Activated naive CD4-positive, alpha-beta T cell treated with anti-CD3 and anti-CD28 coated beads, Interleukin-2, amount 10 ng/mL, durations not matched to agents 7 days and 5 days (primary cell): ENCODE data around the gene NAT16.

ENCODE experiments used
- CTCF ChIA-PET: fragments of 350-600 bp; sonication (Branson Sonifier 250); formaldehyde crosslinking; loops from one replicate; lab custom pipeline; 2021; ENCODE audit warnings: antibody characterized with exemption; lab: Charles Lee
- DNase-seq: peaks from one replicate; pipeline ENCODE4 v3.0.0-alpha.2; 2020
- H3K27ac Mint-ChIP-seq: one replicate; pipeline ENCODE4 v1.8.0; 2021; ENCODE audit warnings: mild to moderate bottlenecking, moderate library complexity, mixed read lengths
- H3K27me3 Mint-ChIP-seq: one replicate; pipeline ENCODE4 v1.8.0; 2021; ENCODE audit warnings: mild to moderate bottlenecking, mixed read lengths
- H3K36me3 Mint-ChIP-seq: one replicate; pipeline ENCODE4 v1.8.0; 2021; ENCODE audit warnings: mixed read lengths
- H3K4me1 Mint-ChIP-seq: one replicate; pipeline ENCODE4 v1.8.0; 2021; ENCODE audit warnings: mixed read lengths
- H3K4me3 Mint-ChIP-seq: one replicate; pipeline ENCODE4 v1.8.0; 2021; ENCODE audit warnings: mild to moderate bottlenecking, moderate library complexity, mixed read lengths
- H3K9me3 Mint-ChIP-seq: one replicate; pipeline ENCODE4 v1.8.0; 2021; ENCODE audit warnings: mixed read lengths

Gene NAT16

DNA sequence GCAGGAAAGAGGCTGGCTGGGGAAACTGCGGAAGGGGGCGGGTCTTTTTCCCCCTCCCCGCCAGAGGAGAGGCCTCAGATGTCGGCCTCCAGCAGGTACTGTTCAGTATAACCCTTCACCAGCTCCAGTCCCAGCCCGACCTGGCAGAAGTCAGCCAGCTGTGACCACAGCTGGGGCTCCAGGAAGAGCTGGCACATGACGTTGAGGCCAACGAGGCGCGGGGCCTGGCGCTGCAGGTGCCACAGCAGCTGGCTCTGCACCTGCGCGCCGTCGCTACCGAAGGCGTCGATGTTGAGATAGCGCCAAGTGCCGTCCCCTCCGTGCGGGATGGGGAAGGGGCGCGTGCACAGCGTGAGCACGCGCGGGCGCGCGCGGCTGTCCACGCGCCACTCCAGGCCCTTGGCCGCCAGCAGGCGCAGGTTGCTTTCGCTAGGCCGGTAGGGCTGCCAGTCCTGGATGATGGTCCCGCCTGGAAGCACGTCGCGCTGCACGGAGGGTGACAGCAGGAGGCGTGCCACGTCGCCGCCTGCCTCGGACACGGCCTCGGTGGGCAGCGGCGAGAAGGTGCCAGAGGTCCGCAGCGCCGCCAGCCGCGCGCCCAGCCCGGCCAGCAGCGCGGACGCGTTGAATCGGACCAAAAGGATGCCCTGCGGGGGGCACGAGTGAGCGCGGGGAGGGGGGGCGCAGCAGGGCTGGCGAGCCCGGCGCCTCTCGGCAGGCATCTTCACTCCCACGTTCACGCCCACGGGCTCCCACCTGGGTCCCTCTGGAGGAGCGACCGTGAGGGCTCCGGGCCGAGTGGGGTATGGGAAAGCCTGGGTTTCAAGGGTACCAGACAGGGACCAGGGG lies 7.9 kb downstream of the NAT16 start:
- CTCF ChIA-PET = interaction anchor here (2.1 to 3.0 kb wide), 2 partner anchors 28 to 111 kb away, joined by 10 to 35 read pairs; no protein-coding TSS in a partner anchor
- H3K27ac Mint-ChIP-seq = no peak overlapping the region
- H3K4me1 Mint-ChIP-seq = peaks cover 55% of the 10 kb centered on the region
- no peak overlapping the region for H3K4me3 Mint-ChIP-seq
- peaks cover 7% of the 10 kb centered on the region for H3K36me3 Mint-ChIP-seq
- peaks cover 100% of the 10 kb centered on the region for H3K27me3 Mint-ChIP-seq
- no peaks in the 10 kb centered on the region for H3K9me3 Mint-ChIP-seq
- DNase-seq = peak; percentile 41

DNA sequence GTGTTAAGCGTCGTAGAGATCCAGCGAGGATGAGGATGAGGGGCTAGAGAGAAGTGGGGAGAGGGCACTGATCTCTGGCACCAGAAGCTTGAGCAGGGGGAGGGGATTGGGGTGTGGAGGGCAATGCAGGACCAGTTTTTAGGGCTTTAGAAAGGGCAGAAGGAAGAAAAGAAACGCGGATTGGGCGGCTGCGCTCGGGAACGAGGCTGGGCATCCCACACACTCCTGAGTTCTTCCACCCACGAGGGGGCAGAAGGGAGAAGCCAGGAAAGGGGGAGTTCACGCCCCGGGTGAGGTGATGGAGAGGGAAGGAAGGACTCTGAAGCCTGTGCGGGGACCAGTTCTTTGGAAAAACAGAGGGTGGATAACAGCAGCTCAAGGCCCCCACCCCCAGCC lies 8.7 kb downstream of the NAT16 start:
- Mint-ChIP-seq H3K4me3 (peak overlapping the region; percentile 27), H3K4me1 (peaks cover 60% of the 10 kb centered on the region), H3K9me3 (no peaks in the 10 kb centered on the region), H3K27me3 (peaks cover 100% of the 10 kb centered on the region), H3K36me3 (peaks cover 7% of the 10 kb centered on the region), H3K27ac (peak overlapping the region; percentile 64)
- CTCF ChIA-PET = interaction anchor here (1.1 to 3.0 kb wide), 5 partner anchors 10 to 282 kb away, joined by 3 to 35 read pairs (median 10); partner anchors contain the start of gene UFSP1
- no peak for DNase-seq

DNA sequence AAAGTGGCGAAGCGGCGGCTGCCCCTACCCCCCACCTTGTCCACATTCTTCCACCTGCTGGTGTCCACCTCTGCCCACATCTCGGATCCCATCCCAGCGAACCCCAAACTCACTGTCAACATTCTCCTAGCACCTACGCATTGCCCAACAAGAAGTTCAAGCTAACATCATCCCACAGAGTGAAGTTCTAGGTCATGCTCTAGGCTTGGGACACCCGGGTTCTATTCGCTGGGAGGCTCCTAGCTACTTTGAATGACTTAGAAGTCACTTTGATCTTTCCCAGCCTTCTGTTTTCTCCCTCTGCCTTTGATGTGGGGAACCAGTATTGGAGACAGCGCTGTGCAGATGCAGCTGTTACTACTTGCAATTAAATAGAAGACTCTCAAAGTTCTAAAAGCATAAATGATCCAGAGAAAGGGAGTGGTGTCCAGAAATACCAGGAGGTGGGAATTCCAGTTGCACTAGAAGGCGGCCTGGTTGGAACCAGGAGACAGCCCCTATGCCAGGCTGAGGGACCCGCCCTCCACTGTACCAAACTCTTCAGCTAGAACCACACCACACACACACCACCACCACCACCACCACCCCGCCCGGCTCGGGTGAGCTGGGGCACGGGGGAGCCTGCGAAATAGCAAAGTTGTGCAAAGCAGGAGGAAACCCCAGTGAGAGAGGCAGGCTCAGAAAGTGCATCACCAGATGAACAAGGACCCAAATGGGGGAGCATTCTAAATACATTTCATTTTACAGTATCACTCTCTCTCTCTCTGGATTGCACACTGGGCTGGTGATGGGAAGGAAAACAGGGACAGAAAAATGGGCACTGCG lies 9.3 kb downstream of the NAT16 start:
- peak; percentile 50 for DNase-seq
- no peaks in the 10 kb centered on the region for H3K9me3 Mint-ChIP-seq
- H3K27me3 Mint-ChIP-seq = peaks cover 100% of the 10 kb centered on the region
- H3K36me3 Mint-ChIP-seq = peaks cover 7% of the 10 kb centered on the region
- H3K4me3 Mint-ChIP-seq = peak overlapping the region; percentile 27
- peaks cover 64% of the 10 kb centered on the region for H3K4me1 Mint-ChIP-seq
- H3K27ac Mint-ChIP-seq = no peak overlapping the region
- CTCF ChIA-PET = interaction anchor here (0.6 to 3.0 kb wide), 12 partner anchors 9 to 281 kb away, joined by 3 to 35 read pairs (median 3); partner anchors contain the start of genes UFSP1 and ZNHIT1

DNA sequence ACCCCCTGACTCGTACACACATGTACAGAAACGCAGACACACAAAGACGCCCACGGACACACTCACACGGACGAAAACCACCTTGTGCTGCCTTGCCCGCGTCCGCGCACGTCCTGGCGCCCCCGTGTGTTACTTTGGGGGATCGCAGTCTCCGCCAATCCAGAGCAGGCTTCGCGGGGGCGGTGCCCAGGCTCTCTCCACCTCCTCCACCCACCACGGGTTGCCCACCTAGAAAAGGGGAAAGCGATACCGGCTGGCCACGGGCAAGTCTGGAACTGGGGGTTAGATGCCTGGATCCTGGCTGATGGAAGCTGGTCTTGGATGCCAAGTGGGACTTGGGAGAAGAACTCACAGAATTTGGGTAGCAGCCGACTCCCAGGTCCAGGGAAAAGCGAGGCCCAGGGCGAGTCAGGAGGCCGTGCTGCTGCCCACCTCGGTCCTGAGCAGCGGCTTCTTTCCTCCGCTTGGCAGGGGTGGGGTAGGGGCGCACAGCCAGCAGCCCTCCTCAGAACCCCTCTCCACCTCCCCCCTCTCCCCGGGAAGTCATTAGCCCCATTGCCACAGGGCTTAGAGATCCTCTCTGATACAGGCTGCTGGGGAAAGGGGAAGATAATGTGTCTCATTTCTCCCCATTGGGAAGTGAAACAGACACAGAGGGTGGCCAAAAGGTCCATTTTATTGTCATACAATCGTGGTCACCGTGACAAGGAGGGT lies 10.1 kb downstream of the NAT16 start:
- Mint-ChIP-seq H3K4me3 (no peak overlapping the region), H3K36me3 (peaks cover 10% of the 10 kb centered on the region), H3K27me3 (peaks cover 100% of the 10 kb centered on the region), H3K9me3 (no peaks in the 10 kb centered on the region), H3K4me1 (peaks cover 73% of the 10 kb centered on the region), H3K27ac (no peak overlapping the region)
- peak; percentile 87 for DNase-seq
- CTCF ChIA-PET = interaction anchor here (0.8 to 3.0 kb wide), 10 partner anchors 19 to 281 kb away, joined by 3 to 35 read pairs (median 3); partner anchors contain the start of genes UFSP1 and ZNHIT1

GRCh38 chr7:101169110-101169837 lies 10.8 kb downstream of the NAT16 start:
- H3K9me3 Mint-ChIP-seq = no peaks in the 10 kb centered on the region
- H3K4me3 Mint-ChIP-seq = no peak overlapping the region
- H3K4me1 Mint-ChIP-seq = peaks cover 74% of the 10 kb centered on the region
- H3K27me3 Mint-ChIP-seq = peaks cover 100% of the 10 kb centered on the region
- DNase-seq = no peak
- H3K36me3 Mint-ChIP-seq = peaks cover 10% of the 10 kb centered on the region
- CTCF ChIA-PET = interaction anchor here (0.9 to 3.0 kb wide), 3 partner anchors 25 to 27 kb away, joined by 3 to 35 read pairs (median 14); no protein-coding TSS in a partner anchor
- no peak overlapping the region for H3K27ac Mint-ChIP-seq

DNA sequence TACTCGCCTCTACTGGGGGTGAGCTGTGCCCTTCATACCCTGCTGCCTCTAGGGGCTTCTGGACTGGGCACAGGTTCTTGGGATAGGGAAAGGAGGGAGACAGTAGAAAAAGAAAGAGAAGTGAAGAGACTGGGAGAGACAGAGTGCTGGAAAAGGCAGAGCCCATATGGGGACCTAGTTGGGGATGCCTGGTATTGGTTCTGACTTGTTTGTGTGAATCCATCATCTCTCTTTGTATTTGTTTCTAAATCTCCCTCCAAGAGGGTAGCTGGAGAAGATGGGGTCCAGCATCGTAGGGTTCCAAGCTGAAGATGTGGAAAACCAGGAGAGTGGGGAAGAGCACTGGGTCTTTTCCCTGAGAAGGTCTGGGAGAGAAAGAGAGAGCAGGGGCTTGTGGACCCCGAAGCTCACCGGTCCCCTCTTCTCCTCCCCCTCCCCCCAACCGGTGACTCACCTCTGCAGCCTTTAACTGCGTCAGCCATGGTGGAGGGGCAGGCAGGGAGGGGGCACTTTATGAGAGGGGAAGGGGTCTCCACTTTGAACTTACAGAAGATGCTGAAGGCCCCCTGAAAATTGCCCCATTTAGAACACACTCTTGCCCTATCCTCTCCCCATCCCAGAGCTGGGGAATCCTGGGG lies 11.6 kb downstream of the NAT16 start:
- Mint-ChIP-seq H3K36me3 (peaks cover 5% of the 10 kb centered on the region), H3K4me3 (no peak overlapping the region), H3K27ac (no peak overlapping the region), H3K27me3 (peaks cover 100% of the 10 kb centered on the region), H3K4me1 (peaks cover 69% of the 10 kb centered on the region), H3K9me3 (no peaks in the 10 kb centered on the region)
- CTCF ChIA-PET = interaction anchor here (0.9 to 1.8 kb wide), 2 partner anchors 25 to 26 kb away, joined by 3 to 14 read pairs; no protein-coding TSS in a partner anchor
- DNase-seq = no peak

GRCh38 chr7:101167645-101168411 lies 12.3 kb downstream of the NAT16 start:
- Mint-ChIP-seq H3K27ac (no peak overlapping the region), H3K9me3 (no peaks in the 10 kb centered on the region), H3K36me3 (peaks cover 5% of the 10 kb centered on the region), H3K27me3 (peaks cover 100% of the 10 kb centered on the region), H3K4me3 (no peak overlapping the region), H3K4me1 (peaks cover 66% of the 10 kb centered on the region)
- CTCF ChIA-PET = interaction anchor here (0.9 to 1.8 kb wide), 2 partner anchors 24 to 25 kb away, joined by 3 to 14 read pairs; no protein-coding TSS in a partner anchor
- DNase-seq = no peak

DNA sequence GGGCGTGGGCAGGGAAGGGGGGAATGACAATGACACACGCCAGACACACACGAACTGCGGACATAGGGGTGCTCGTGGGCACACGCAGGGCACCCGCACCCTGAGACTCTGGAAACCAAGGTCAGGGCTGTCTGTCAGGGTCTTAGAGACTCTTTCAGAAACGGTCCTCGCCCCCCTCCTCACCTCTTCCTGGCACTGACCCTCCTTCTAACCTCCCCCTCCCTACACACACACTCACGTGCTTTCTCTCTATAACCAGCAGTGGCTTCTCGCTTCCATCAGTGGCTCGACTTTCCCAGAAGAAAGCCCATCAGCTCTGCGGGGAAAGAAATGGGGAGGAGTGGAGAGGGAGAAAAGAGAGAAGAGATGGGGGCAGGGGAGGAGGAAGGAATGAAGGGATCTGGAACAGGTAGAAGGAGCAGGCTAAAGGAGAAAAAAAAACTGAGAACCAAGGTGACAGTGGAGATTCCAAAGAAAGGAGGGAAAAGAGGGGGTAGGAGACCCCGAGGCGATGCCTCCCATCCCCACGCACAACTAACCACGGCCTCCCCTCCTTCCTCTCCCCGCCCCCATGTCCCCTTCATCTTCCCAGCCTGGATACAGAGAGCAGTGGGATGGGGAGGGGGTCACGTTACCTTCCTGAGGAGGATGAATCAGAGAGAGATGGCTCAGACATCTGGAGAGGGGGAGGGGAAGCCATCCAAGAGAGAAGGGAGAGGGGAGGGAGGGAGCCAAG lies 13.0 kb downstream of the NAT16 start:
- H3K36me3 Mint-ChIP-seq = peaks cover 5% of the 10 kb centered on the region
- H3K27ac Mint-ChIP-seq = no peak overlapping the region
- H3K27me3 Mint-ChIP-seq = peaks cover 100% of the 10 kb centered on the region
- no peaks in the 10 kb centered on the region for H3K9me3 Mint-ChIP-seq
- CTCF ChIA-PET = no interaction called here
- no peak overlapping the region for H3K4me3 Mint-ChIP-seq
- DNase-seq = no peak
- peaks cover 67% of the 10 kb centered on the region for H3K4me1 Mint-ChIP-seq

- no peak overlapping the region for H3K27ac Mint-ChIP-seq
- CTCF ChIA-PET = no interaction called here
- DNase-seq = no peak
- H3K27me3 Mint-ChIP-seq = peaks cover 100% of the 10 kb centered on the region
- H3K4me1 Mint-ChIP-seq = peaks cover 62% of the 10 kb centered on the region
- H3K36me3 Mint-ChIP-seq = peaks cover 5% of the 10 kb centered on the region
- no peak overlapping the region for H3K4me3 Mint-ChIP-seq
- no peaks in the 10 kb centered on the region for H3K9me3 Mint-ChIP-seq
Measured at GRCh38 chr7:101166648-101166908, 13.5 kb downstream of the NAT16 start.

GRCh38 chr7:101165958-101166647 lies 14.0 kb downstream of the NAT16 start:
- Mint-ChIP-seq H3K36me3 (peaks cover 5% of the 10 kb centered on the region), H3K4me1 (peaks cover 58% of the 10 kb centered on the region), H3K9me3 (no peaks in the 10 kb centered on the region), H3K27ac (peak overlapping the region; percentile 35), H3K27me3 (peaks cover 96% of the 10 kb centered on the region), H3K4me3 (peak overlapping the region; percentile 63)
- CTCF ChIA-PET = interaction anchor here (1.0 to 1.6 kb wide), 2 partner anchors 22 to 24 kb away, joined by 4 to 6 read pairs; no protein-coding TSS in a partner anchor
- DNase-seq = no peak
